ENCODE data around the gene NTNG2.

Gene NTNG2

GRCh38 chr9:132238026-132238972 lies 76.4 kb downstream of the NTNG2 start:
- no peak for DNase-seq
- Mint-ChIP-seq H3K4me1 (ENCODE audit: low read depth) (peaks cover 15% of the 10 kb centered on the region), H3K27ac (no peak overlapping the region), H3K27me3 (peaks cover 2% of the 10 kb centered on the region), H3K9me3 (no peaks in the 10 kb centered on the region), H3K4me3 (no peak overlapping the region), H3K36me3 (ENCODE audit: low read depth) (peaks cover 2% of the 10 kb centered on the region)

- H3K4me1 Mint-ChIP-seq (ENCODE audit: low read depth): peaks cover 15% of the 10 kb centered on the region
- DNase-seq: no peak
- no peaks in the 10 kb centered on the region for H3K9me3 Mint-ChIP-seq
- peaks cover 2% of the 10 kb centered on the region for H3K27me3 Mint-ChIP-seq
- H3K4me3 Mint-ChIP-seq: no peak overlapping the region
- H3K36me3 Mint-ChIP-seq (ENCODE audit: low read depth): peaks cover 2% of the 10 kb centered on the region
- no peak overlapping the region for H3K27ac Mint-ChIP-seq
These were observed 77.1 kb downstream of the NTNG2 start for GRCh38 chr9:132238992-132239391.

- no peak overlapping the region for H3K27ac Mint-ChIP-seq
- peaks cover 2% of the 10 kb centered on the region for H3K36me3 Mint-ChIP-seq (ENCODE audit: low read depth)
- H3K4me3 Mint-ChIP-seq: no peak overlapping the region
- H3K9me3 Mint-ChIP-seq: no peaks in the 10 kb centered on the region
- H3K4me1 Mint-ChIP-seq (ENCODE audit: low read depth): peaks cover 15% of the 10 kb centered on the region
- no peak for DNase-seq
- peaks cover 4% of the 10 kb centered on the region for H3K27me3 Mint-ChIP-seq
These were observed 77.7 kb downstream of the NTNG2 start for GRCh38 chr9:132239518-132239917.

GRCh38 chr9:132239999-132240840 lies 78.4 kb downstream of the NTNG2 start:
- DNase-seq: peak; percentile 43
- H3K4me1 Mint-ChIP-seq (ENCODE audit: low read depth): peaks cover 15% of the 10 kb centered on the region
- H3K27me3 Mint-ChIP-seq: peaks cover 7% of the 10 kb centered on the region
- no peaks in the 10 kb centered on the region for H3K9me3 Mint-ChIP-seq
- no peak overlapping the region for H3K4me3 Mint-ChIP-seq
- peaks cover 2% of the 10 kb centered on the region for H3K36me3 Mint-ChIP-seq (ENCODE audit: low read depth)
- H3K27ac Mint-ChIP-seq: no peak overlapping the region

GRCh38 chr9:132240841-132241482 lies 79.1 kb downstream of the NTNG2 start:
- peak overlapping the region; percentile 89 for H3K4me3 Mint-ChIP-seq
- DNase-seq: peak; percentile 98
- peaks cover 15% of the 10 kb centered on the region for H3K4me1 Mint-ChIP-seq (ENCODE audit: low read depth)
- peak overlapping the region; percentile 89 for H3K27ac Mint-ChIP-seq
- H3K27me3 Mint-ChIP-seq: peaks cover 12% of the 10 kb centered on the region
- H3K9me3 Mint-ChIP-seq: no peaks in the 10 kb centered on the region
- peaks cover 2% of the 10 kb centered on the region for H3K36me3 Mint-ChIP-seq (ENCODE audit: low read depth)

GRCh38 chr9:132241483-132241839 lies 79.6 kb downstream of the NTNG2 start:
- Mint-ChIP-seq H3K27me3 (peaks cover 12% of the 10 kb centered on the region), H3K4me1 (ENCODE audit: low read depth) (peaks cover 11% of the 10 kb centered on the region), H3K9me3 (no peaks in the 10 kb centered on the region), H3K27ac (peak overlapping the region; percentile 89), H3K4me3 (peak overlapping the region; percentile 89), H3K36me3 (ENCODE audit: low read depth) (peaks cover 2% of the 10 kb centered on the region)
- DNase-seq: no peak

GRCh38 chr9:132241840-132242620 lies 80.2 kb downstream of the NTNG2 start:
- peak; percentile 59 for DNase-seq
- Mint-ChIP-seq H3K4me1 (ENCODE audit: low read depth) (peaks cover 10% of the 10 kb centered on the region), H3K9me3 (no peaks in the 10 kb centered on the region), H3K36me3 (ENCODE audit: low read depth) (peaks cover 2% of the 10 kb centered on the region), H3K27me3 (peaks cover 12% of the 10 kb centered on the region), H3K4me3 (peak overlapping the region; percentile 85), H3K27ac (peak overlapping the region; percentile 68)

- peaks cover 10% of the 10 kb centered on the region for H3K4me1 Mint-ChIP-seq (ENCODE audit: low read depth)
- peaks cover 2% of the 10 kb centered on the region for H3K36me3 Mint-ChIP-seq (ENCODE audit: low read depth)
- no peak for DNase-seq
- H3K4me3 Mint-ChIP-seq: peak overlapping the region; percentile 85
- no peaks in the 10 kb centered on the region for H3K9me3 Mint-ChIP-seq
- peak overlapping the region; percentile 68 for H3K27ac Mint-ChIP-seq
- H3K27me3 Mint-ChIP-seq: peaks cover 12% of the 10 kb centered on the region
These were observed 80.8 kb downstream of the NTNG2 start for GRCh38 chr9:132242621-132243155.

- H3K4me1 Mint-ChIP-seq (ENCODE audit: low read depth): peaks cover 10% of the 10 kb centered on the region
- H3K4me3 Mint-ChIP-seq: peak overlapping the region; percentile 85
- no peaks in the 10 kb centered on the region for H3K9me3 Mint-ChIP-seq
- H3K27ac Mint-ChIP-seq: no peak overlapping the region
- peaks cover 12% of the 10 kb centered on the region for H3K27me3 Mint-ChIP-seq
- peaks cover 2% of the 10 kb centered on the region for H3K36me3 Mint-ChIP-seq (ENCODE audit: low read depth)
- DNase-seq: no peak
These were observed 81.6 kb downstream of the NTNG2 start for GRCh38 chr9:132243156-132244074.

- H3K4me3 Mint-ChIP-seq: no peak overlapping the region
- H3K4me1 Mint-ChIP-seq (ENCODE audit: low read depth): peaks cover 10% of the 10 kb centered on the region
- H3K27me3 Mint-ChIP-seq: peaks cover 12% of the 10 kb centered on the region
- H3K9me3 Mint-ChIP-seq: no peaks in the 10 kb centered on the region
- DNase-seq: no peak
- no peak overlapping the region for H3K27ac Mint-ChIP-seq
- peaks cover 2% of the 10 kb centered on the region for H3K36me3 Mint-ChIP-seq (ENCODE audit: low read depth)
These were observed 83.0 kb downstream of the NTNG2 start for GRCh38 chr9:132244582-132245455.

GRCh38 chr9:132245465-132245864 lies 83.6 kb downstream of the NTNG2 start:
- peaks cover 2% of the 10 kb centered on the region for H3K36me3 Mint-ChIP-seq (ENCODE audit: low read depth)
- no peaks in the 10 kb centered on the region for H3K9me3 Mint-ChIP-seq
- peaks cover 10% of the 10 kb centered on the region for H3K4me1 Mint-ChIP-seq (ENCODE audit: low read depth)
- peaks cover 12% of the 10 kb centered on the region for H3K27me3 Mint-ChIP-seq
- DNase-seq: no peak
- H3K4me3 Mint-ChIP-seq: no peak overlapping the region
- no peak overlapping the region for H3K27ac Mint-ChIP-seq

- H3K4me1 Mint-ChIP-seq (ENCODE audit: low read depth): peaks cover 2% of the 10 kb centered on the region
These were observed 86.1 kb downstream of the NTNG2 start for GRCh38 chr9:132247942-132248341.

More at GRCh38 chr9:132247942-132248341, 86.1 kb downstream of the NTNG2 start:
- Mint-ChIP-seq H3K27ac (no peak overlapping the region), H3K27me3 (peaks cover 9% of the 10 kb centered on the region), H3K4me3 (no peak overlapping the region), H3K9me3 (no peaks in the 10 kb centered on the region), H3K36me3 (ENCODE audit: low read depth) (no peaks in the 10 kb centered on the region)
- DNase-seq: no peak

All from activated T-cell treated with anti-CD3 and anti-CD28 coated beads, Interleukin-2, amount 50 U/mL, for 24 hours (primary cell).